ENCODE data around the gene MTMR4.
"Not testable (repeated sequence)": the region's sequence is repeated elsewhere in the genome, so short reads cannot be mapped to it uniquely, and the experiment has no call there.

- TF ChIP-seq, protein P1, sequence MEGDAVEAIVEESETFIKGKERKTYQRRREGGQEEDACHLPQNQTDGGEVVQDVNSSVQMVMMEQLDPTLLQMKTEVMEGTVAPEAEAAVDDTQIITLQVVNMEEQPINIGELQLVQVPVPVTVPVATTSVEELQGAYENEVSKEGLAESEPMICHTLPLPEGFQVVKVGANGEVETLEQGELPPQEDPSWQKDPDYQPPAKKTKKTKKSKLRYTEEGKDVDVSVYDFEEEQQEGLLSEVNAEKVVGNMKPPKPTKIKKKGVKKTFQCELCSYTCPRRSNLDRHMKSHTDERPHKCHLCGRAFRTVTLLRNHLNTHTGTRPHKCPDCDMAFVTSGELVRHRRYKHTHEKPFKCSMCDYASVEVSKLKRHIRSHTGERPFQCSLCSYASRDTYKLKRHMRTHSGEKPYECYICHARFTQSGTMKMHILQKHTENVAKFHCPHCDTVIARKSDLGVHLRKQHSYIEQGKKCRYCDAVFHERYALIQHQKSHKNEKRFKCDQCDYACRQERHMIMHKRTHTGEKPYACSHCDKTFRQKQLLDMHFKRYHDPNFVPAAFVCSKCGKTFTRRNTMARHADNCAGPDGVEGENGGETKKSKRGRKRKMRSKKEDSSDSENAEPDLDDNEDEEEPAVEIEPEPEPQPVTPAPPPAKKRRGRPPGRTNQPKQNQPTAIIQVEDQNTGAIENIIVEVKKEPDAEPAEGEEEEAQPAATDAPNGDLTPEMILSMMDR (conservative IDR thresholded peaks at IDR 0.05; ENCODE audit: low read depth, low read length) = not testable (repeated sequence)
- TF ChIP-seq EZH2 (IDR thresholded peaks at IDR 0.05; ENCODE audit: borderline replicate concordance, low read depth, low read length, poor library complexity, severe bottlenecking) = not testable (repeated sequence)
Observed at GRCh38 chr17:58503134-58503533, 11.3 kb downstream of the MTMR4 start.
